ENCODE results near the gene PRKCH. TPM values are rescaled to one million over a fixed set of nuclear protein-coding genes. Genes with fewer than 3 reads are reported as not detected.
A peak's percentile ranks its signal among the peaks of the same experiment; 100 is the strongest.

The PRKCH gene
- polyA plus RNA-seq, 2 of the 4 experiments (the other 2 are of a cell fraction): 10.0 to 10.2 TPM

DNA sequence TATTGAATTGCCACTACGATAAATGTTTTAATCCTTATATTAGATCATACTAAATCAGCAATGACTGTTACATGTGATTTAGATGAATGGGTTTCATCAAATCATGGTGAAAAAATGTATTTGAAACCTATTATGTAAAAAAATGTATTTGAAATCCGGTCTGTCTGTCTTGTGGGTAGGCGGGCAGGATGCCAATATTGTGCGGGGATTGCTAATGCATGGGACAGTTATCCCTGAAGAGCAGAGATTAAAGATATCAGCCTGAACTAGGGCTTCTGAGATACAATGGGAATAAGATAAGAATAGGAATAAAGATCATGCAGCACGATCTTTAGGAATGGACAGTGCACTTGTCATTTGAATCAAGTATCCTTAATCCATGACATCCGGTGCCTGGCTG lies 134.0 kb downstream of the PRKCH start:
- Histone ChIP-seq H3K4me3 (no peak overlapping the region), H3K4me2 (no peak overlapping the region), H3K4me1 (no peaks in the 10 kb centered on the region), H3K9me3 (no peaks in the 10 kb centered on the region), H3K27ac (no peak overlapping the region)
- CTCF ChIA-PET: interaction anchor here (0.6 to 13.6 kb wide), 18 partner anchors 11 to 671 kb away, joined by 3 to 196 read pairs (median 3); no protein-coding TSS in a partner anchor
- WGBS (ENCODE audit: missing lambda C conversion rate): 85% methylated on average over 6 of the region's 6 CpGs
- TF ChIP-seq POLR2AphosphoS2 (conservative IDR thresholded peaks at IDR 0.05; ENCODE audit: low read length): no peak
- TF ChIP-seq TP53 (CRISPR knock-in tag; IDR thresholded peaks at IDR 0.05): no peak
- TF ChIP-seq BHLHE40 (IDR thresholded peaks at IDR 0.05; ENCODE audit: low read depth, low read length): no peak
- no peak for TF ChIP-seq CBX8 (IDR thresholded peaks at IDR 0.05)
- no peak for TF ChIP-seq PHF8 (IDR thresholded peaks at IDR 0.05; ENCODE audit: borderline replicate concordance, low read depth)
- TF ChIP-seq EHF (CRISPR knock-in tag; IDR thresholded peaks at IDR 0.05): no peak
- TF ChIP-seq ZNF302 (CRISPR knock-in tag; IDR thresholded peaks at IDR 0.05): no peak
- no peak for TF ChIP-seq JUNB (IDR thresholded peaks at IDR 0.05)
- TF ChIP-seq NPAS2 (CRISPR knock-in tag; IDR thresholded peaks at IDR 0.05; ENCODE audit: borderline replicate concordance): no peak
- no peak for TF ChIP-seq RAD21 (conservative IDR thresholded peaks at IDR 0.05 in 1 of 2, IDR thresholded peaks at IDR 0.05 in 1 of 2)
- no peak for TF ChIP-seq CHD4 (IDR thresholded peaks at IDR 0.05; ENCODE audit: borderline replicate concordance)
- TF ChIP-seq HOXA7 (CRISPR knock-in tag; IDR thresholded peaks at IDR 0.05): no peak
- no peak for TF ChIP-seq BCL3 (IDR thresholded peaks at IDR 0.05)
- no peak for DNase-seq (ENCODE audit: low read depth in 1 of 2, low spot score in 1 of 2)
- POLR2A ChIA-PET: no interaction called here
- no peak for FAIRE-seq
- ATAC-seq: no peak

- CTCF ChIA-PET: interaction anchor here (0.6 to 13.6 kb wide), 18 partner anchors 9 to 670 kb away, joined by 3 to 196 read pairs (median 4); no protein-coding TSS in a partner anchor
- FAIRE-seq (peak; percentile 36), ATAC-seq (peak; percentile 87 to 93), DNase-seq (ENCODE audit: low read depth in 1 of 2, low spot score in 1 of 2) (peak; percentile 76 to 86)
- H3K4me3 ChIP-seq: no peak overlapping the region
- H3K4me1 ChIP-seq: peaks cover 9% of the 10 kb centered on the region
- TF ChIP-seq RAD21 (conservative IDR thresholded peaks at IDR 0.05 in 1 of 2, IDR thresholded peaks at IDR 0.05 in 1 of 2) (peak; percentile 90 to 93), MAZ (IDR thresholded peaks at IDR 0.05; ENCODE audit: borderline replicate concordance, low read depth, low read length) (no peak), SMC3 (IDR thresholded peaks at IDR 0.05) (peak; percentile 93)
- TF ChIP-seq, protein P1, sequence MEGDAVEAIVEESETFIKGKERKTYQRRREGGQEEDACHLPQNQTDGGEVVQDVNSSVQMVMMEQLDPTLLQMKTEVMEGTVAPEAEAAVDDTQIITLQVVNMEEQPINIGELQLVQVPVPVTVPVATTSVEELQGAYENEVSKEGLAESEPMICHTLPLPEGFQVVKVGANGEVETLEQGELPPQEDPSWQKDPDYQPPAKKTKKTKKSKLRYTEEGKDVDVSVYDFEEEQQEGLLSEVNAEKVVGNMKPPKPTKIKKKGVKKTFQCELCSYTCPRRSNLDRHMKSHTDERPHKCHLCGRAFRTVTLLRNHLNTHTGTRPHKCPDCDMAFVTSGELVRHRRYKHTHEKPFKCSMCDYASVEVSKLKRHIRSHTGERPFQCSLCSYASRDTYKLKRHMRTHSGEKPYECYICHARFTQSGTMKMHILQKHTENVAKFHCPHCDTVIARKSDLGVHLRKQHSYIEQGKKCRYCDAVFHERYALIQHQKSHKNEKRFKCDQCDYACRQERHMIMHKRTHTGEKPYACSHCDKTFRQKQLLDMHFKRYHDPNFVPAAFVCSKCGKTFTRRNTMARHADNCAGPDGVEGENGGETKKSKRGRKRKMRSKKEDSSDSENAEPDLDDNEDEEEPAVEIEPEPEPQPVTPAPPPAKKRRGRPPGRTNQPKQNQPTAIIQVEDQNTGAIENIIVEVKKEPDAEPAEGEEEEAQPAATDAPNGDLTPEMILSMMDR (IDR thresholded peaks at IDR 0.05): peak; percentile 94
- no peaks in the 10 kb centered on the region for H3K9me3 ChIP-seq
- WGBS (ENCODE audit: missing lambda C conversion rate): 32% methylated on average over 12 of the region's 12 CpGs
- H3K4me2 ChIP-seq: no peak overlapping the region
- POLR2A ChIA-PET: no interaction called here
- no peak overlapping the region for H3K27ac ChIP-seq
Measured at GRCh38 chr14:61456720-61457119, 135.3 kb downstream of the PRKCH start.

DNA sequence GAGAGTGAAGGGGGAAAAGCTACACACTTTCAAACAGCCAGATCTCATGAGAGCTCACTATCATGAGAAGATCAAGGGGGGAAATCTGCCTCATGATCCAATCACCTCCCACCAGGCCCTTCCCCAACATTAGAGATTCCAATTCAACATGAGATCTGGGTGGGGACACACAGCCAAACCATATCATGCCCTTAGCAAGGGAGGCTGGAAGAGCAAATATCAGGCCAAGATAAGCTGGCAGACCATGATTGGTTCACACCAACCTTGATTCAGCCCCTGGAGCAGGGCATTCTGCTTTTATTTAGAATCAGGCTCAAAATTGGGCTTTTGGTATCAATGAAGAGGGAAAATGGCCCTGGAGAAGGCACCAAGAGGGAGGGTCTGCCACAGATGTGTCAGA lies 137.4 kb downstream of the PRKCH start:
- peak overlapping the region in 1 of 2 experiments; percentile 22; a peak in 1 of 6 replicates for H3K27ac ChIP-seq
- H3K4me3 ChIP-seq: no peak overlapping the region
- TF ChIP-seq SREBF2 (IDR thresholded peaks at IDR 0.05) (no peak), NR3C1 (IDR thresholded peaks at IDR 0.05) (no peak), CBX8 (IDR thresholded peaks at IDR 0.05) (no peak), JUN (IDR thresholded peaks at IDR 0.05) (no peak), HEYL (CRISPR knock-in tag; IDR thresholded peaks at IDR 0.05) (no peak), CBX2 (IDR thresholded peaks at IDR 0.05; ENCODE audit: borderline replicate concordance, low read depth) (no peak), ESRRA (IDR thresholded peaks at IDR 0.05; ENCODE audit: borderline replicate concordance, low read length) (no peak), RARB (CRISPR knock-in tag; IDR thresholded peaks at IDR 0.05) (no peak), BCL3 (IDR thresholded peaks at IDR 0.05) (no peak), RCOR1 (IDR thresholded peaks at IDR 0.05; ENCODE audit: low read depth, low read length) (no peak), RAD21 (conservative IDR thresholded peaks at IDR 0.05 in 1 of 2, IDR thresholded peaks at IDR 0.05 in 1 of 2) (no peak)
- TF ChIP-seq, protein P2, sequence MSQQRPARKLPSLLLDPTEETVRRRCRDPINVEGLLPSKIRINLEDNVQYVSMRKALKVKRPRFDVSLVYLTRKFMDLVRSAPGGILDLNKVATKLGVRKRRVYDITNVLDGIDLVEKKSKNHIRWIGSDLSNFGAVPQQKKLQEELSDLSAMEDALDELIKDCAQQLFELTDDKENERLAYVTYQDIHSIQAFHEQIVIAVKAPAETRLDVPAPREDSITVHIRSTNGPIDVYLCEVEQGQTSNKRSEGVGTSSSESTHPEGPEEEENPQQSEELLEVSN (IDR thresholded peaks at IDR 0.05; ENCODE audit: borderline replicate concordance, low read depth): no peak
- no peak for DNase-seq (ENCODE audit: low read depth in 1 of 2, low spot score in 1 of 2)
- H3K9me3 ChIP-seq: no peaks in the 10 kb centered on the region
- peaks cover 30% of the 10 kb centered on the region for H3K4me1 ChIP-seq
- CTCF ChIA-PET: interaction anchor here (0.7 to 13.6 kb wide), 3 partner anchors 103 to 668 kb away, joined by 8 to 196 read pairs (median 24); no protein-coding TSS in a partner anchor
- FAIRE-seq: no peak
- no peak overlapping the region for H3K4me2 ChIP-seq
- POLR2A ChIA-PET: no interaction called here
- no peak for ATAC-seq

Data from A549 (cell line).